ENCODE results near the gene MISP. TPM values are rescaled to one million over a fixed set of nuclear protein-coding genes. Genes with fewer than 3 reads are reported as not detected.

Gene MISP
- total RNA-seq, 4 donors from 2014 or later: 0.11 to 1.3 (median 1.0) TPM; not detected in 1

DNA sequence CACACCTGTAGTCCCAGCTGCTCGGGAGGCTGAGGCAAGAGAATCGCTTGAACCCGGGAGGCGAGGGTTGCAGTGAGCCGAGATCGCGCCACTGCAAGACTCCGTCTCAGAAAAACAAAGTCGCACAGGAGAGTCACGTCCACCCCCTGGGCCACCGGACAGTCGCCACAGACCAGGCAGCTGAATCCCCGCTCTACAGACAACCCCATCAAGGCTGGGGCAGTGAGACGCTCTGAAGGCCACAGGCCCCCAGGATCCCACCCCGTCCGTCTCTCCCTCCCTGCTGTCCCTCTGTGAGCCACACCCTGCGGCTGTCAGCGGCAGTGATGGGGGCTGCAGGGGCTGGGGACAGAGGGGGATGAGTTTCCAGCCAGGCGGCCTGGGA lies 30.9 kb downstream of the MISP start:
- WGBS, 2 donors: 83 to 98% methylated on average over 13 to 14 of the region's 19 CpGs
- peaks cover 15 to 53% (median 20%) of the 10 kb centered on the region in 3 donors for H3K4me1 ChIP-seq
- intact Hi-C loops (cut with DNase I): no loop called here
- peak overlapping the region in 3 of 4 donors; percentile 11 to 68 (median 67) for H3K27ac ChIP-seq
- DNase-seq: no peak
- TF ChIP-seq POLR2A (IDR thresholded peaks at IDR 0.05): no peak
- TF ChIP-seq, protein P1, sequence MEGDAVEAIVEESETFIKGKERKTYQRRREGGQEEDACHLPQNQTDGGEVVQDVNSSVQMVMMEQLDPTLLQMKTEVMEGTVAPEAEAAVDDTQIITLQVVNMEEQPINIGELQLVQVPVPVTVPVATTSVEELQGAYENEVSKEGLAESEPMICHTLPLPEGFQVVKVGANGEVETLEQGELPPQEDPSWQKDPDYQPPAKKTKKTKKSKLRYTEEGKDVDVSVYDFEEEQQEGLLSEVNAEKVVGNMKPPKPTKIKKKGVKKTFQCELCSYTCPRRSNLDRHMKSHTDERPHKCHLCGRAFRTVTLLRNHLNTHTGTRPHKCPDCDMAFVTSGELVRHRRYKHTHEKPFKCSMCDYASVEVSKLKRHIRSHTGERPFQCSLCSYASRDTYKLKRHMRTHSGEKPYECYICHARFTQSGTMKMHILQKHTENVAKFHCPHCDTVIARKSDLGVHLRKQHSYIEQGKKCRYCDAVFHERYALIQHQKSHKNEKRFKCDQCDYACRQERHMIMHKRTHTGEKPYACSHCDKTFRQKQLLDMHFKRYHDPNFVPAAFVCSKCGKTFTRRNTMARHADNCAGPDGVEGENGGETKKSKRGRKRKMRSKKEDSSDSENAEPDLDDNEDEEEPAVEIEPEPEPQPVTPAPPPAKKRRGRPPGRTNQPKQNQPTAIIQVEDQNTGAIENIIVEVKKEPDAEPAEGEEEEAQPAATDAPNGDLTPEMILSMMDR (IDR thresholded peaks at IDR 0.05): no peak
- H3K9me3 ChIP-seq: no peaks in the 10 kb centered on the region
- H3K36me3 ChIP-seq: no peaks in the 10 kb centered on the region
- peak overlapping the region in 1 of 4 donors; percentile 45 for H3K4me3 ChIP-seq
- H3K27me3 ChIP-seq: peaks cover 0 to 8% (median 0%) of the 10 kb centered on the region in 4 donors

DNA sequence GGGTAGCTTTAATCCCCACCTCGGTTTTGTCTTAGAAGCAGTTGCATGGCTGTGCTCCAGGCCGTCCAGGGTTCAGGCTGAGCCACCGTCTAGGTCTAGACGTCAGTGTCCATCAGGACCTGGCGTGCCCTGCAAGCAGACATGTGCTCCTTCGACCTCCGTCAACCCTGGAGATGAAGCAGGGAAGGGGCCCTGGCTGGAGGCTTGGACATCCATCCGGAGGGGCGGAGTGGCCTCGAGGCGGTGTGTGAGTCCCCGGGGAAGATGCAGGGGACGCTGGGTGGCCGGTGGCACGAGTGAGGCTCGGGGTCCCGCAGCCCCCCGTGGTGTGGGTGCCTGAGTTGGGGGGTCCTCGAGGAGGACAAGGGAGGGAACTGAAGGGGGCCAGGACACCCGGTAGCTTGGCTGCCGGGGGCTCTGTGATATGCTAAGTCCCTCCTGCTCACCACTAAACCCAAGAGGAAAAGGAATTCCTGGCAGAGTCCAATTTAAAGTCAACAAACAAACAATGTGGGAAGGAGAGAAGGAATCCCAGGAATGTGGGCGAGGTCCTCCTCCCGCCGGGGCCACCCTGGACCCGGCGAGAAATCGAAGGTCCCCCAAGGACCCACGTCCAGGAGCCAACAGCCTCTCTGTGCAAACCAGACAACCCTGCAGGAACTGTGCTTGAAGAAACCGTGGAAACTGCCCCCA lies 31.4 kb downstream of the MISP start:
- H3K9me3 ChIP-seq: no peaks in the 10 kb centered on the region
- no peaks in the 10 kb centered on the region for H3K36me3 ChIP-seq
- peaks cover 0 to 8% (median 0%) of the 10 kb centered on the region in 4 donors for H3K27me3 ChIP-seq
- no peak for DNase-seq
- intact Hi-C loops (cut with DNase I): no loop called here
- peaks cover 15 to 53% (median 20%) of the 10 kb centered on the region in 3 donors for H3K4me1 ChIP-seq
- peak overlapping the region in 3 of 4 donors; percentile 6 to 45 (median 19) for H3K4me3 ChIP-seq
- H3K27ac ChIP-seq: peak overlapping the region; percentile 11 to 68 (median 56)
- 26 to 33% methylated on average over 11 to 24 of the region's 29 CpGs for WGBS, 2 donors
- TF ChIP-seq, protein P1 (IDR thresholded peaks at IDR 0.05): no peak

DNA sequence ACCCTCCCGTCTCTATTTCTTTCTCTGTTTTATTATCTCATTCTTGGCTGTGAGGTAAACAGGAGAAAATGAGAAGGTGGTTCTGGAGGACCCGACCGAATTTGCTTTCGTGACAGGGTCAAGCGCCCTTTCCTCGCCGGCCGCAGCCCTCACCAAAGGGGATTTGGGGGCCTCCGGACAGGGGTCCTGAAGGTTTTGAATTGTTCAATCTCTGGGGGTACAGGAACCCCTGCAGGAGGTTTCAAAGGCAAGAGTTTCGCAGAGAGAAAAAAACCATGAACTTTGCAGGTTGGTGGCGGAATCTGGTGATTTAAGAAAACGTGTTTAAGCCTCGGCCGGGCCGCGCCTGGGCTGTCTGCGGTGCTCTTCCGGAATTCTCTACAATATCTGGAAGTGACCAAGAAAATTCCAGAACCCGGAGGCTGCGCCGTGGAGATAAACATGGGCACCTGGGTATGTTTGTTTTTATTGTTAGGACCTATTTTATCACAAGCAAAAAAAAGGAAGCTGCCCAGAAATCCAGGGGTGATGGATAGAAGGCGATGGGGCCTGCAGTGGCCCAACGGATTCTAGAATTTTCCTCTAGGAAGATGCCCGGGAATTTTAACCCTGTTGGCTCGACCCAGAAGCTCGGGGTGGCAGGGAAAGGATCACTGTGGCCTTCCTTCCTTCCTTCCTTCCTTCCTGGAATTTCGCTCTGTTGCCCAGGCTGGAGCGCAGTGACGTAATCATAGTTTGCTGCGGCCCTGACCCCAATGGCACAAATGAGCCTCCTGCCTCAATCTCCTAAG lies 32.2 kb downstream of the MISP start:
- TF ChIP-seq, protein P1 (IDR thresholded peaks at IDR 0.05): no peak
- no peak for TF ChIP-seq POLR2A (IDR thresholded peaks at IDR 0.05)
- H3K27me3 ChIP-seq: peaks cover 0 to 8% (median 0%) of the 10 kb centered on the region in 4 donors
- DNase-seq: no peak
- no peaks in the 10 kb centered on the region for H3K36me3 ChIP-seq
- H3K27ac ChIP-seq: peak overlapping the region; percentile 13 to 68 (median 56)
- intact Hi-C loops (cut with DNase I): no loop called here
- H3K4me3 ChIP-seq: peak overlapping the region in 3 of 4 donors; percentile 6 to 45 (median 19)
- WGBS, 2 donors: 52 to 55% methylated on average over 29 to 30 of the region's 30 CpGs
- H3K9me3 ChIP-seq: no peaks in the 10 kb centered on the region
- peaks cover 15 to 54% (median 20%) of the 10 kb centered on the region in 3 donors for H3K4me1 ChIP-seq

DNA sequence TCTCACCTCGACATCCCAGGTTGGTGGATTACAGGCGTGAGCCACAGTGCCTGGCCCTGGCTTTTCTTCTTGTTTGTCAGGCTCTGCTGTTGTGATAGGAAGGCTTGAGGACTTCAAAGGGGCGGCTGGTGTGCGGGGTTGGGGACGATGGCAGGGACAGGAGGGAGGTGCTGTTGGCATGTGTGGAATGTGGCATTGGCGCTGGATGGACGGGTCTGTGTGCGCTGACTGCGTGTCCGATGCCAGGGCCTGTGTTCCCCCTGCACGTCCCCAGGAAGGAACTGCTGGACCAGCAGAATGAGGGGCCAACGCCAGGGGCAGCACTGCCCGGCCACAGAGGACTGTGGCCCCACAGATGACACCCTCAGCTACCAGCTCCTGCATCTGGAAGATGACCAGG lies 33.6 kb downstream of the MISP start:
- H3K4me1 ChIP-seq: peaks cover 9 to 55% (median 30%) of the 10 kb centered on the region in 3 donors
- no peaks in the 10 kb centered on the region for H3K9me3 ChIP-seq
- intact Hi-C loops (cut with DNase I): no loop called here
- TF ChIP-seq POLR2A (IDR thresholded peaks at IDR 0.05): no peak
- TF ChIP-seq, protein P1 (IDR thresholded peaks at IDR 0.05): no peak
- 68 to 94% methylated on average over 2 to 7 of the region's 13 CpGs for WGBS, 2 donors
- no peak for DNase-seq
- no peak overlapping the region for H3K4me3 ChIP-seq
- H3K36me3 ChIP-seq: no peaks in the 10 kb centered on the region
- H3K27me3 ChIP-seq: peaks cover 0 to 8% (median 0%) of the 10 kb centered on the region in 4 donors
- no peak overlapping the region for H3K27ac ChIP-seq

DNA sequence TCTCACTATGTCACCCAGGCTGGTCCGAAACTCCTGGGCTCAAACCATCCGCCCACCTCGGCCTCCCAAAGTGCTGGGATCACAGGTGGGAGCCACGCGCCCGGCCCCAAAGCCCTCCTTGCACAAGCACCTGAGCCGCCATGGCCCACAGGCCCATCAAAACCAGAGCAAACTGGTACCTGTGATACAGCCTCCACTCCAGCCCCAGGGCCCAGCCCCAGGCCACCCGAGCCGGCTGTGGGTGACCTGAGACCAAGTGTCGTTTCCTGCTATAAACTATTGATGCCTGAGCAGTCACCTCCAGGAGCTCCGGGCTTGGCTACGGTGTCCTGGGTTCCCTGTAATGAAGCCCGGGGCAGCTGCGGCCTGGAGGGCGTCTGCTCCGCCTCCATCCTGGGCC lies 36.6 kb downstream of the MISP start:
- TF ChIP-seq, protein P1 (IDR thresholded peaks at IDR 0.05): no peak
- no peak for TF ChIP-seq POLR2A (IDR thresholded peaks at IDR 0.05)
- DNase-seq: no peak
- peaks cover 2 to 63% (median 32%) of the 10 kb centered on the region in 3 donors for H3K4me1 ChIP-seq
- no peaks in the 10 kb centered on the region for H3K9me3 ChIP-seq
- H3K4me3 ChIP-seq: no peak overlapping the region
- WGBS, 2 donors: 75 to 88% methylated on average over 5 to 6 of the region's 16 CpGs
- intact Hi-C loops (cut with DNase I): no loop called here
- no peaks in the 10 kb centered on the region for H3K36me3 ChIP-seq
- no peak overlapping the region for H3K27ac ChIP-seq
- peaks cover 0 to 2% (median 0%) of the 10 kb centered on the region in 4 donors for H3K27me3 ChIP-seq
